ENCODE measurements around the gene USP10.

Gene USP10, protein sequence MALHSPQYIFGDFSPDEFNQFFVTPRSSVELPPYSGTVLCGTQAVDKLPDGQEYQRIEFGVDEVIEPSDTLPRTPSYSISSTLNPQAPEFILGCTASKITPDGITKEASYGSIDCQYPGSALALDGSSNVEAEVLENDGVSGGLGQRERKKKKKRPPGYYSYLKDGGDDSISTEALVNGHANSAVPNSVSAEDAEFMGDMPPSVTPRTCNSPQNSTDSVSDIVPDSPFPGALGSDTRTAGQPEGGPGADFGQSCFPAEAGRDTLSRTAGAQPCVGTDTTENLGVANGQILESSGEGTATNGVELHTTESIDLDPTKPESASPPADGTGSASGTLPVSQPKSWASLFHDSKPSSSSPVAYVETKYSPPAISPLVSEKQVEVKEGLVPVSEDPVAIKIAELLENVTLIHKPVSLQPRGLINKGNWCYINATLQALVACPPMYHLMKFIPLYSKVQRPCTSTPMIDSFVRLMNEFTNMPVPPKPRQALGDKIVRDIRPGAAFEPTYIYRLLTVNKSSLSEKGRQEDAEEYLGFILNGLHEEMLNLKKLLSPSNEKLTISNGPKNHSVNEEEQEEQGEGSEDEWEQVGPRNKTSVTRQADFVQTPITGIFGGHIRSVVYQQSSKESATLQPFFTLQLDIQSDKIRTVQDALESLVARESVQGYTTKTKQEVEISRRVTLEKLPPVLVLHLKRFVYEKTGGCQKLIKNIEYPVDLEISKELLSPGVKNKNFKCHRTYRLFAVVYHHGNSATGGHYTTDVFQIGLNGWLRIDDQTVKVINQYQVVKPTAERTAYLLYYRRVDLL

DNA sequence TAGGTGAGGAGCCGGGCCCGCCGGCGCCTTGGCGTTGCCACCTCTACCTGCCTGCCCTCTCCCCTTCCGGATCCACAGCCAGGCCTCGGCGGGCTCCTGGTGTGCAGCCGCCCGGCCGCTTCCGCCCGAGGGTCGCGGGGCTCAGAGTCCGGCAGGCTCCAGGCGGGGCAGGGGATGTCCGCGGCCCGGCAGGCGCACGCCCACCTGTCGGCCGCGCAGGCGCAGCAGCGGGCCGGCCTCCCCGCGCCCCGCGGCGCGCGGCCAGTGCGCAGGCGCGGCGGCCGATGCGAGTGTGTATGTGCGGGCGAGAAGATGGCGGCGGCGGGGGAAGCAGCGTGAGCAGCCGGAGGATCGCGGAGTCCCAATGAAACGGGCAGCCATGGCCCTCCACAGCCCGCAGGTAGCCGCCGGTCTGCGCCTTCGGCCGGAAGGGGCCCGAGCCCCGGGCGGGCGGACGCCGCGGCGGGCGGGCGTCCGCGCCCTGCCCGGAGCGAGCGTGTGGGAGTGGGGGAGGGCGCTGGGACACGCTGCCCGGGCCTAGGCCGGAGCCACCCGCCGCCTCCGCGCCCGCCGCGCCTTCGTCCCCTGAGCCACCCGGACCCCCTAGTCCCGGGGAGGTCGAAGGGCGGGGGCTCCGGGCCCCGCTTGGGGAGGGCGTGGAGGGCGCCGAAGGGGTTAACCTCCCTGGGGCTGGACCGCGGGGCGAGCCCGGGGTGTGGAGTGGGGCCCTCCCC is at the start of gene USP10:
Gene USP10, plus strand, starts transcription at position 289 of the 734 bp plus-strand sequence. Its CDS starts 91 bp downstream, at position 380.
- peak; percentile 46 to 54 for DNase-seq

GRCh38 chr16:84650062-84650991 is 49.5 kb upstream of the USP10 start:
- DNase-seq: no peak

DNA sequence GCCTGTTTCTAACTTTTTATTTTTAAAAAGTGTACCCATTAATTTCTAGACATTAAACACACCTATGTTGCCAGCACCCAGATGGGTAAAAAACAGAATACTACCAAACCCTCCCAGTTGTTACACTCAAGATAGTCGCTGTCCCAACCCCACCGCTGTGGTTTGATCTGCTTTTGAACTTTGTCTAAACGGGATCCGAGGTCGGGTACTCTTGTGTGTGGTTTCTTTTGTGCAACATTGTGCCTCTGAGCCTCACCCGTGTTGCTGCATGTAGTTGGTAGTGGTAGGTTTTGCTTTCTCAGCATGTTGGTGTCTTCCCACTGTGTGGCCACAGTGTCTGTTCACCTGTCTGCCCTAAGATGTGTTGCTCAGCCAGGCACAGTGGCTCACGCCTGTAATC is 47.2 kb upstream of the USP10 start:
- DNase-seq: no peak

GRCh38 chr16:84654238-84654637 is 45.6 kb upstream of the USP10 start:
- no peak for DNase-seq

DNA sequence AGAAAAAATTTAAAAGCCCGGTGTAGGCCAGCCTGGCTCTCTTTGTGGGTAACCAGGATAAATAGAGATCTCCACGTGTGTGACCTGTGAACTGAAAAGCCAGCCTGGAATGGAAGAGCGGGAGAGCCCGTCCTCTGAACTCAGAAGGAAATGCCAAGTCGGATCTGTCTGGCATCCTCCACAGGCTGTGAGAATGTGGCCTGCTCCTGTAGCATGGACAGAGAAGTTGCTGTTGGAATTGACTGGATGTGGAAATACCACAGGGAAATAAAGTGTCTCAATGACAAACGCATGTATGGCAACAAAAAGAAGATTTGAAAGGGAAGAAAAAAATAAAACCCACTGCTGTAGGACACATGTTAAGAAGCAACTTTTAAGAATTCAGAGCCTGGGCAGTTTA is 44.8 kb upstream of the USP10 start:
- DNase-seq: no peak

GRCh38 chr16:84656649-84657048 is 43.2 kb upstream of the USP10 start:
- DNase-seq: no peak

- no peak for DNase-seq
Observed at GRCh38 chr16:84657229-84657837, 42.5 kb upstream of the USP10 start.

DNA sequence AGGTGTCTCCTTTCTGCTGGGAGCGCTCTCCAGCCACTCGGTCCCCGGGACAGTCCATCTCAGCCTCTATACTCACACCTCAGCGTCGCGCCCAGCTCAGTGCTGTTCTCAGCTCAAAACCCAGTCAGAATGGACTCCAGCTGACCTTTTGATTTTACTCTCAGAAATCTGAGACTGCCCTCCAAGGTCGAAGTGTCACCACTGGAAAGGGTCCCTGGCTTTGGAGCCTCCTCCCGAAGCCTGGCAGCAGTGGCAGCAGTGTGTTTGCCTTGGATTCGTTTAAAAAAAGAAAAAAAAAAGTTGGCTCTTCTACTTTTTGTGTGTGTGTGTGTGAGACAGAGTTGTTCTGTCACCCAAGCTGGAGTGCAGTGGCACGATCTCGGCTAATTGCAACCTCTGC is 41.1 kb upstream of the USP10 start:
- DNase-seq: no peak

- no peak for DNase-seq
Observed at GRCh38 chr16:84659656-84660300, 40.0 kb upstream of the USP10 start.

GRCh38 chr16:84660973-84661372 is 38.8 kb upstream of the USP10 start:
- no peak for DNase-seq

GRCh38 chr16:84661418-84662060 is 38.3 kb upstream of the USP10 start:
- no peak for DNase-seq

- no peak for DNase-seq
Observed at GRCh38 chr16:84662471-84662870, 37.3 kb upstream of the USP10 start.

DNA sequence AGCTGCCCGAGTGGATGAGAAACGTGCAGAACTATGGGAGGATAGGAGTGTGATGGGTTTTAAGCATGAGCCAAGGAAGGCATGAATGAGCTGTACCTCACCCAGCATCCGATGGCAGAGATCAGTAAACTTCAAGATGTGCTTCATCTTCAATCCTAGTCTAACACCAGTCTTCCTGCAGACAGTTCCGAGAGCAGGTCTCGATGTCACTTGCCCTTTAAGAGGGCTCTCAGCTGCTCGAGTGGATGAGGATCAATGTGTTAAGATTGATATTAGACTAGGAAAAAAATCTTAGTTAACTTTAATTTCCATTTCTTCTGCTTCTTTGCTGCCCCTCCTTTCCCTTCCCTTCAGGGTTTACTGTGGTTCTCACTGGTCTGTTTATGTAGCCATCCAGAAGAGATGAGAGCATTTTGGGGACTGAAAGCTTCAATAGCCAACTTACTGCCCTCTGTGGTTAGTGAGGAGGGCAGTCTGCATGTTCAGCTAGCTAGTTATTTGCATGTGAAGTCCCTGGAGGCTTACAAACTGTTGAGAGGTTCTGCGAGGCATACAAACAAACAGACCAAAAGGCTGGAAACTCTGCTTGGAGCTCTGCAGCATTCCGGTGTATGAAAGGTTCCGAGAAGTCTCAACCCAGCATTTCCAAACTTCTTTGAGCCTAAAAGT is 36.2 kb upstream of the USP10 start:
- DNase-seq: no peak

DNA sequence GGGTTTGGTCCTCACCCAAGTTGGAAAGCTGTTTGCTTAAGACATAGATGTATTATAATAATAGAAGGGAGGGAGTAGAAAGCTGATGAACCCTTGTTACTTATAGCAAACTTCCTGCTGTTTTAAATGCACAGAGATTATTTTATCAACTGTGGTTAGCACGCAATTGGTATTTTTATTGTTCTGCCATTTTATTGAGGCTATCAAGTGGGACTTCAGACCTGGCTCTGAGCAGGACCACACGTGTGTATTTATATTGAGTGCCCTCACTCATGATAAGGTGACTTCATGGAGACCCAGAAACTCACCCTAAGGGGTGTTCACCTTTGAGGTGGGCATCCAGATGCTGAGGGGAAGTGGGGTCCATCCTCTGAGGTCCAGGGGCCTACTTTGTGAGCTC is 34.4 kb upstream of the USP10 start:
- no peak for DNase-seq

GRCh38 chr16:84665843-84666242 is 34.0 kb upstream of the USP10 start:
- DNase-seq: no peak

- no peak for DNase-seq
Observed at GRCh38 chr16:84667600-84668309, 32.0 kb upstream of the USP10 start.

- no peak for DNase-seq
Observed at GRCh38 chr16:84670063-84670462, 29.7 kb upstream of the USP10 start.

- DNase-seq: peak; percentile 67
Observed at GRCh38 chr16:84672276-84673202, 27.3 kb upstream of the USP10 start.

DNA sequence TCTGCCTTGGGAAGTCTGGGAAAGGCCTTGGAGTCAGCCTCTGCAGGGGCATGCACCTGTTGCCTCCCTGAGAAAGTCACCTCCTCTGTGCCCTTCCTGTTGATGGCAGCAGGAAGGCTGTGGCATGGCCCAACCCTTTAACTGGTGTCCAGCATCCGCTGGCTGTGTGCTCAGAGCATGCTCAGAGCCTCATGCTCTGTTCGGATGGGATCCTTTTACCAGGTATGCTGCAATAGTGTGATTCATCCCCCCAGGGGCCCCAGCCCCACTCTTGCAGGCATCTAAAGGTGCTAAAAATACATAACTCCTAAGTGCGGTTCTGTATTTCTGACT is 26.6 kb upstream of the USP10 start:
- no peak for DNase-seq
